IMR-90 (cell line): ENCODE data around the gene PTPN21.

ENCODE experiments used
- POLR2A ChIP-seq: IDR thresholded peaks from 2 replicates; pipeline ENCODE4 v1.6.1; 2012; ENCODE audit warnings: mild to moderate bottlenecking, low read depth, low read length
- TF ChIP-seq, protein P1 (sequence below): conservative IDR thresholded peaks from 2 replicates; pipeline ENCODE4 v1.5.1; 2012; ENCODE audit warnings: mild to moderate bottlenecking, low read depth, low read length, improper control_type of control experiment
- TF ChIP-seq, protein P2 (sequence below): fragments of 150-350 bp; IDR thresholded peaks from 2 replicates; pipeline ENCODE4 v1.6.1; 2016; ENCODE audit warnings: low read depth, mild to moderate bottlenecking, low read length, moderate library complexity, borderline replicate concordance

DNA sequence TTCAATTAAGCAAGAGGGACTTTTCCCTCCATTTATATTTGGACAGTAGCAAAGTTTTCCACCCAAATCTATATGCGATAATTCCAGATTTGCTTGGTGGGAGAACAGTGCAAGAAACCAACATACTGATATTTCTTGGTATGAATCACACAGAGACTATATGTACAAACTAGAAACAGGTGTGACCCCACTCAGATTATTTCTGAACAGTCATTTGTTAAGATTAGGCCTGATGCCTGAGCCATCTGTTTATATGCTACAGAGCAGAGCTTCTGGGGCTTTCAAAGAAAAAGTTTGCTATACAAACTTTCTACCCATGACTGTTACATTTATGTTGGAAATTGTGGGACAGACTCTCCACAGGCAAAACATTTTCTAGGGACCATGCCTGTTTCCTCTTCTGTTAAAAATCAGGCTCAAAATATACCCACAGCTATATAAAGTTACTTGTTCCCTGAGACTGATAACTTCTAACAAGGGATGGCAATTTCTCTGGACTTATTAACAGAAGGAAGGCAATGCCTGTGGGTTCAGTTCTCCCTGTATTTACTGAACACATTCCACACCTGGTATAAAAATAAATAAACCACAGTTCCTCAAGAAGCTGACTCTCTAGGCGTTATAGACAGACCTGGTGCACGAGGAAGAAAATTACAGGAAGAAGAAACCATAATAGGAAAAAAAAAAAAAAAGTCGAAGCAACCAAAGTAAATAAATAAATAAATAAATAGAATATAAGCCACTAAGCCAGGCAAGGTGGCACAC, 8.0 kb downstream of the PTPN21 start:
- TF ChIP-seq, protein P1, sequence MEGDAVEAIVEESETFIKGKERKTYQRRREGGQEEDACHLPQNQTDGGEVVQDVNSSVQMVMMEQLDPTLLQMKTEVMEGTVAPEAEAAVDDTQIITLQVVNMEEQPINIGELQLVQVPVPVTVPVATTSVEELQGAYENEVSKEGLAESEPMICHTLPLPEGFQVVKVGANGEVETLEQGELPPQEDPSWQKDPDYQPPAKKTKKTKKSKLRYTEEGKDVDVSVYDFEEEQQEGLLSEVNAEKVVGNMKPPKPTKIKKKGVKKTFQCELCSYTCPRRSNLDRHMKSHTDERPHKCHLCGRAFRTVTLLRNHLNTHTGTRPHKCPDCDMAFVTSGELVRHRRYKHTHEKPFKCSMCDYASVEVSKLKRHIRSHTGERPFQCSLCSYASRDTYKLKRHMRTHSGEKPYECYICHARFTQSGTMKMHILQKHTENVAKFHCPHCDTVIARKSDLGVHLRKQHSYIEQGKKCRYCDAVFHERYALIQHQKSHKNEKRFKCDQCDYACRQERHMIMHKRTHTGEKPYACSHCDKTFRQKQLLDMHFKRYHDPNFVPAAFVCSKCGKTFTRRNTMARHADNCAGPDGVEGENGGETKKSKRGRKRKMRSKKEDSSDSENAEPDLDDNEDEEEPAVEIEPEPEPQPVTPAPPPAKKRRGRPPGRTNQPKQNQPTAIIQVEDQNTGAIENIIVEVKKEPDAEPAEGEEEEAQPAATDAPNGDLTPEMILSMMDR, result no peak
- TF ChIP-seq, protein P2, sequence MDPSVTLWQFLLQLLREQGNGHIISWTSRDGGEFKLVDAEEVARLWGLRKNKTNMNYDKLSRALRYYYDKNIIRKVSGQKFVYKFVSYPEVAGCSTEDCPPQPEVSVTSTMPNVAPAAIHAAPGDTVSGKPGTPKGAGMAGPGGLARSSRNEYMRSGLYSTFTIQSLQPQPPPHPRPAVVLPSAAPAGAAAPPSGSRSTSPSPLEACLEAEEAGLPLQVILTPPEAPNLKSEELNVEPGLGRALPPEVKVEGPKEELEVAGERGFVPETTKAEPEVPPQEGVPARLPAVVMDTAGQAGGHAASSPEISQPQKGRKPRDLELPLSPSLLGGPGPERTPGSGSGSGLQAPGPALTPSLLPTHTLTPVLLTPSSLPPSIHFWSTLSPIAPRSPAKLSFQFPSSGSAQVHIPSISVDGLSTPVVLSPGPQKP, result no peak
- TF ChIP-seq POLR2A, result no peak
